Endometrial microvascular endothelial cells (primary cell): Measurements from ENCODE around the gene TDO2. TPM values are rescaled to one million over a fixed set of nuclear protein-coding genes. Genes with fewer than 3 reads are reported as not detected.
"Not testable (repeated sequence)": the region's sequence is repeated elsewhere in the genome, so short reads cannot be mapped to it uniquely, and the experiment has no call there.

Experiments
- in situ Hi-C: cut with HindIII; loops from 2 replicates; pipeline ENCODE4 v1.10.0; 2017; ENCODE audit warnings: low sequenced_read_pairs, low pct_unique_long_range_greater_than_20kb; ENCODE audit errors: inconsistent ontology term
- total RNA-seq: library from RNA; depleted of rRNA; stranded (reverse); fragments of >200 nt; gene quantifications from one replicate; pipeline ENCODE4 v1.2.3, GENCODE V29; 2015; ENCODE audit errors: inconsistent ontology term

TDO2 gene
- total RNA-seq, 1 donor from 2014 or later, result not detected

DNA sequence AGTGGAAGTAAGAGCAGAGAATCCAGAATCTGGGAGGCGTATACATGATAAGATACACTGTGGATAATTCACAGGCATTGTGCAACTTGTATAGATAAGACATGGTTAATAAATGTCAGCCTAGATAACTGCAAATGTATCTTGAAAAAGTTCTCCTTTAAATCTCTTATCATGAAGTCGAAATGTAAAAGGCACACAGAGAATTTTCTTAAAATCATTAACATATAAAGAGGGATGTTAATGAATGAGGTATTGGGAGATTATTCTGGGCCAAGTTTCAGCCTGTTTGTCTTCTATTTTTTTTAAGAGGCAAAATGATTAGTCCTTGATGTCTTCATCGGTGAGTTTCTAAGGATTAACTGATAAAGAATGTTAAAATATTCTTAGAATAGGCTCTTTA, 835 bp downstream of the TDO2 start:
- in situ Hi-C loops, result no loop called here

DNA sequence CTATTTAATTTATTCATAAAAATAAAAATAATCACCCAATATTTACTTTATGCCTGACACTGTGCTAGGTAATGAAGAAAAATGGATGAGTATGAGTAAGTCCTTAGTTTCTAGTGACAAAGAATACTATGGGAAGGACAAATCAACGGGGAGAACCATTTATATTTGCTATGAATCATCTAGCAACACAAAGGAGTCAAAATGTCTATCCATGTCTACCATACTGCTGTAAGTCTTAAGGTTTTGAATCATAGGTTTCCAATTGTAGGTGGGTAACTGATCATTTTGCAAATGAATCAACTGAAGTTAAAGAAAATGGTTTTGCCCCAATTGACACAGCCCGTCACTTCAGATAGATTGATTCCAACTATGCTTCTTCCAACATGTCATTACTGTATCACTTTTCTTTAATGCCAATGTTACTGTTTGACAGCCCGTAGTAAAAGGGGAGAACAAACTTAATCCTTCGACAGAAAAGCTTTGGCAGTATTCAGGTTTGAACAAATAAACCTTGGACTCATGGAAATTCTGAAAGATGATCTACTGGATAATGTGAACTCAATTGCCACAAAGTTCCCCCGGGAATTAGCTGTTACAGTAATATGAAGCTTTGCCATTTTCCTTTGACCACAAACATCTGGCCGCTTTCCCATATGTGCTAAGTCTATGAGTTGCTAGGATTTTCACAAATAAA, 3.2 kb downstream of the TDO2 start:
- in situ Hi-C loops, result no loop called here

DNA sequence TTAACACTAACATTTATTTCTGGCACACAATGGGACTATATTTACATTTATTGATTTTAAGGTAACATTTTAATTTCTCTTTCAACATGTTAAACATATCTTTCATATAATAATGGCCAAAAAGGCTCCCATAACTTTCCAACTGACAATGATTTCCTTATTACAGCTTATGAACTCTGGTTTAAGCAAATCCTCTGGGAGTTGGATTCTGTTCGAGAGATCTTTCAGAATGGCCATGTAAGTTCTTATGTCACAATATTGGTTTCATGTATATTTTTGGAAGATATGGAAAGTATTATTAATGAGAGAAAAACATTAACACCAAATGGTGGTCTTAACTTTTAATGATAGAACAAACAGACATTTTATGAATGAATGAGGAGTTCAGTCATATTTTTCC, 4.1 kb downstream of the TDO2 start:
- in situ Hi-C loops, result no loop called here

GRCh38 chr4:155908187-155909139, 5.0 kb downstream of the TDO2 start:
- in situ Hi-C loops, result no loop called here

DNA sequence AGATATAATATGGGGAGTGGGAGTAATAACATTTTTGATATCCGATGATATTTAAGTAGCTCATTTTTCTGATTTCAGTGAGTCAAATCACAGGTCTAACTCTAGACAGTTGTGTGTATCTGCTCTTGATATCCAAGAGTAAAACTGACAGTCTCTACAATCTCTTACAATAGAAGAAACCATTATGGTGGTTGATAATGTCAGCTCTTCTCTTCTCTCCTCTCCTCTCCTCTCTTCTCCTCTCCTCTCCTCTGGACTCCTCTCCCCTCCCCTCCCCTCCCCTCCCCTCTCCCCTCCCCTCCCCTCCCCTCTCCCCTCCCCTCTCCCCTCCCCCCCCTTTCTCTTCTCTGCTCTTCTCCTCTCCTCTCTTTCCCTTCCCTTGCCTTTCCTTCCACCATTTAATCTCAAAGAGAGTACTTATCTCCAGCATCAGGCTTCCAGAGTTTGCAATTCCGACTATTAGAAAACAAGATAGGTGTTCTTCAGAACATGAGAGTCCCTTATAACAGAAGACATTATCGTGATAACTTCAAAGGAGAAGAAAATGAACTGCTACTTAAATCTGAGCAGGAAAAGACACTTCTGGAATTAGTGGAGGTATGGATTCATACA, 6.2 kb downstream of the TDO2 start:
- in situ Hi-C loops, result no loop called here

GRCh38 chr4:155911905-155912304, 8.4 kb downstream of the TDO2 start:
- in situ Hi-C loops, result no loop called here

DNA sequence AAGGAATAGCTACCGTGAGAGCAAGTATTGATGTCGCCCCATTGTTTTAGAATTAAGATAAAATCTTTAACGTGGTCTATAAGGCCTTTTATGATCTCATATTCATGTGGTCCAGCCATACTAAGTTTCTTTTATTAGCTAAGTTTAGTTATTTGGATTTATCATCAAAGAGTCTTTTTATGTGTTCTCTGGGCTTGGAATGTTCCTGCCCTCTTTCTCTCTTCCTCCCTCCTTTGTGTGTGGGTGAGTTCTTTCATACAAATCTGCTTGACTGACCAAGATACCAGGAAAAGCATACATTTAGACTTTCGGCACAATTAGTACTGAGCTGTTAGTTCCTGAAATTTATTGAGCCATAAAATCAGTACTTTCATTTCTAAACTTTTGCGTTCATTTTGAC, 11.3 kb downstream of the TDO2 start:
- in situ Hi-C loops, result no loop called here

GRCh38 chr4:155921597-155921996, 18.1 kb downstream of the TDO2 start:
- in situ Hi-C loops, result no loop called here

- in situ Hi-C loops, result no loop called here
Observed at GRCh38 chr4:155924637-155925036, 21.1 kb downstream of the TDO2 start.

- in situ Hi-C loops, result no loop called here
Observed at GRCh38 chr4:155929833-155930232, 26.3 kb downstream of the TDO2 start.

DNA sequence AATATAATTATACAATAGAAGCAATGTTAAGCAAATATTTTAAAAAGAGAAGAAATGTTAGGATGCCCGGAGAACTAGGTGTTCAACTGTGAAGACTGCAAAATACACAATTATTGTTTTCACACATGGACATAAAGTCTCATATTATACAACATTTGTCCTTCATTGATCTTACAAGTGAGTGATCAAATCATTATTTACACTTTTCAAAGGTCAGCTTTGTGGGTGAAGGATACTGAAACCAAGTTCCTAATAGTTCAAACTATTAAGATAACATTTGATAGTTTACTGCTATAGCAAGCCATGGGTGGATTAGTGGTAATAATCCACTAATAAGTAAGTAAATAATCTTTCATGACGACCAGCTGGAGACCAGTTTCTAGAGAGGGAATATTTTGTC, 26.8 kb downstream of the TDO2 start:
- in situ Hi-C loops, result no loop called here

DNA sequence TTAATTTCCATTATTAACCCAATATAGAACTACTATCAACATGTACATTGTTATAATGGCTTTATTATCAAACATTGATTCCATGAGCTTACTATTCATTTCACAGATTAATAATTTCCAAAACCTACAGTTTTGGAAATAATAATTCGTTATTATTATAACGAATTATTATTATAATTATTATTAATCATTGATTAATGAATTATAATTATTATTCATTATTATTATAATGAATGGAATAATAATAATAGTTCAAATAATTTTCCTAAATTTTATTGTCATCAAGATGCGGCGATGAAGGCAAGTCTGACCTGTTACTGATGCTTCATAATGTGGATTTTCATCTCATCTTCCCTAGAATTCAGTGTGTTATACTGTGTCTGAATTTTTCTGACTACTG, 28.1 kb downstream of the TDO2 start:
- in situ Hi-C loops, result no loop called here

DNA sequence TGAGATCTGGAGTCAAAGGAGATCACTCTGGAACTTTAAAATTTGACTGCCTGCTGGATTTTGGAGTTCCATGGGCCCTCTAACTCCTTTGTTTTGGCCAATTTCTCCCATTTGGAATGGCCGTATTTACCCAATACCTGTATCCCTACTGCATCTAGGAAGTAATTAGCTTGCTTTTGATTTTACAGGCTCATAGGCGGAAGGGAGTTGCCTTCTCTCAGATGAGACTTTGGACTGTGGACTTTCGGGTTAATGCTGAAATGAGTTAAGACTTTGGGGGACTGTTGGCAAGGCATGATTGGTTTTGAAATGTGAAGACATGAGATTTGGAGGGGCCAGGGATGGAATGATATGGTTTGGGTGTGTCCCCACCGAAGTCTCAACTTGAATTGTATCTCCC, 31.1 kb downstream of the TDO2 start:
- in situ Hi-C loops, result not testable (repeated sequence)

- in situ Hi-C loops, result no loop called here
Observed at GRCh38 chr4:155935389-155935986, 32.0 kb downstream of the TDO2 start.

GRCh38 chr4:155941085-155941790, 37.7 kb downstream of the TDO2 start:
- in situ Hi-C loops, result no loop called here

DNA sequence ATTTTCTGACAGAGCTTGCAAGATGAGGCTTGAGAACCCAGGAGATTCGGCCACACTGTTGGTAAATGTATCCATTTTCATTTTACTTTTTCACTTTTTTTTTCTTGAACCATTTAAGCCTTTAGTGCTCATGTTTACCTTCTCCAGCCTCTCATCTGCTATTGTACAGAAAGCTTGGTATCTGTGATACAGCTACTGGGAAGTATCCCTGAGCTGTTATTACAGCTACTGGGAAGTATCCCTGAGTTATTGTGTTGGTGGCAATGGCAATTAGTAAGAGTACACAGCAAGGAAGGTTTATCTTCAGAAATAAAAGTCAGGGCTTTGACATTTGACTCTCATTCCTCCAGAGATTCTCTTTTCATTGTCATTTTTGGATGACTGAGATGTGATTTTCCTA, 38.3 kb downstream of the TDO2 start:
- in situ Hi-C loops, result no loop called here

GRCh38 chr4:155943605-155944291, 40.3 kb downstream of the TDO2 start:
- in situ Hi-C loops, result no loop called here

DNA sequence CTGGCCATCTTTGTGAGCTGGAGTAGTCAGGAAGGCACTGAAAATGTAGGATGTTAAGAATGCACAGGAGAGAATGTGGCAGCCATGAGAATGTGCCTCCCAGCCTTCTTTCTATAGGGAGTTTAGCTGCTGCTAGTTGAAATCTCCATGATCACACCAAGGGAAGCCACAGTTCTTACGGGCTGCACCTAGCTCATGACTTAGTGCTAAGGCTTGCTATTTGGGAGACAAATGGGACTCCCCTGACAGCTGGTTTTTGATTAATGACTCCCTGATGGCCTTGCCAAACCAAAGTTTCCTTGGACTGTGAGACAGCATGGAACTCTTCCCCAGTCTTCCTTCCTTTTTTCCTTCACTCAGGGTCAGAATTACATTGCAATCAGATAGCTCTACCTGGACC, 41.0 kb downstream of the TDO2 start:
- in situ Hi-C loops, result no loop called here
